HL-60 (cell line): ENCODE data around the gene TSEN2.
A peak's percentile ranks its signal among the peaks of the same experiment; 100 is the strongest.

Experiments
- POLR2AphosphoS5 ChIP-seq: IDR thresholded peaks from 2 replicates; pipeline ENCODE4 v1.6.1; 2012; ENCODE audit warnings: low read depth
- TF ChIP-seq, protein P1 (sequence below): IDR thresholded peaks from one replicate; pipeline ENCODE4 v1.5.1; 2011; ENCODE audit warnings: low read length, control low read depth, inconsistent platforms; ENCODE audit not compliant: insufficient read depth

DNA sequence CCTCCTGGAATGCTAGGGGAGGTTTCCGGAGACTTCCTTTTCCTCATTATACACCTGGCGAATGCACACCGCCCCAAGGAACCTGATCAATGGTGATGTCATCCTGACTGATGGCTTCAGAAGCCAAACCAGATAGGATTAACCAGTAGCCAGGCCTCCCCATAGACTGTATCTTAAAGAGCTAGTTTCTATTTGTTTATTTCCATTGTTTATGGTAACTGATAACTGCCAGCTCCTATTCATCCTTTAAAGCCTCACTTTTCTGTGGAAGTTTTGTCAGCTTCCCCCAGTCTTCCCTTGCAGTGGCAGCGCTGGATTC lies 61.2 kb downstream of the TSEN2 start, which contains the start of gene MKRN2OS:
- TF ChIP-seq, protein P1, sequence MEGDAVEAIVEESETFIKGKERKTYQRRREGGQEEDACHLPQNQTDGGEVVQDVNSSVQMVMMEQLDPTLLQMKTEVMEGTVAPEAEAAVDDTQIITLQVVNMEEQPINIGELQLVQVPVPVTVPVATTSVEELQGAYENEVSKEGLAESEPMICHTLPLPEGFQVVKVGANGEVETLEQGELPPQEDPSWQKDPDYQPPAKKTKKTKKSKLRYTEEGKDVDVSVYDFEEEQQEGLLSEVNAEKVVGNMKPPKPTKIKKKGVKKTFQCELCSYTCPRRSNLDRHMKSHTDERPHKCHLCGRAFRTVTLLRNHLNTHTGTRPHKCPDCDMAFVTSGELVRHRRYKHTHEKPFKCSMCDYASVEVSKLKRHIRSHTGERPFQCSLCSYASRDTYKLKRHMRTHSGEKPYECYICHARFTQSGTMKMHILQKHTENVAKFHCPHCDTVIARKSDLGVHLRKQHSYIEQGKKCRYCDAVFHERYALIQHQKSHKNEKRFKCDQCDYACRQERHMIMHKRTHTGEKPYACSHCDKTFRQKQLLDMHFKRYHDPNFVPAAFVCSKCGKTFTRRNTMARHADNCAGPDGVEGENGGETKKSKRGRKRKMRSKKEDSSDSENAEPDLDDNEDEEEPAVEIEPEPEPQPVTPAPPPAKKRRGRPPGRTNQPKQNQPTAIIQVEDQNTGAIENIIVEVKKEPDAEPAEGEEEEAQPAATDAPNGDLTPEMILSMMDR = no peak
- TF ChIP-seq POLR2AphosphoS5 = peak; percentile 24; the same call in 1 of the 2 replicates
